HG03378 (cell line): Measurements from ENCODE around the gene RPS16.

Experiments used
- ATAC-seq: cut with Tn5 transposase; IDR thresholded peaks from one replicate; pipeline ENCODE4 v1.9.1; 2021; ENCODE audit warnings: mild to moderate bottlenecking, moderate library complexity; ENCODE audit not compliant: unreplicated experiment

RPS16 gene

GRCh38 chr19:39423258-39424086 is 12.3 kb downstream of the RPS16 start:
- ATAC-seq, result no peak

GRCh38 chr19:39422020-39422419 is 13.7 kb downstream of the RPS16 start:
- ATAC-seq, result no peak

DNA sequence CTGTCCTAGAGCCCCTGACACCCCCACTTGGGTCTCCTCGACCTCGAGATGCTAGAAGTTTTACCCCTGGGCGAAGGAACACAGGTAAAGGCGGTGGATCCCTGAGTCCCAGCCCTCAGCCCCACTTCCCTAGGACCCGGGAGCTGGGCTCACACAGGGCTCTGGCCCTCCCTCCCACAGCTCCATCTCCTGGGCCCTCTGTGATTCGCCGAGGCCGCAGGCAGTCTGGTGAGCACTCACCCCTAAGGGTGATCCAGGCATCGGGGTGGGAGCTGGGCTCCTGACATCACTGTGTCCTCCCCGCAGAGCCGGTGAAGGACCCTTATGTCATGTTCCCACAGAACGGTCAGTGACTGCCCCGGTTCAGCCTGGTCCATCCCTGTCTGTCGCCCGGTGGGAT is 15.0 kb downstream of the RPS16 start:
- no peak for ATAC-seq

DNA sequence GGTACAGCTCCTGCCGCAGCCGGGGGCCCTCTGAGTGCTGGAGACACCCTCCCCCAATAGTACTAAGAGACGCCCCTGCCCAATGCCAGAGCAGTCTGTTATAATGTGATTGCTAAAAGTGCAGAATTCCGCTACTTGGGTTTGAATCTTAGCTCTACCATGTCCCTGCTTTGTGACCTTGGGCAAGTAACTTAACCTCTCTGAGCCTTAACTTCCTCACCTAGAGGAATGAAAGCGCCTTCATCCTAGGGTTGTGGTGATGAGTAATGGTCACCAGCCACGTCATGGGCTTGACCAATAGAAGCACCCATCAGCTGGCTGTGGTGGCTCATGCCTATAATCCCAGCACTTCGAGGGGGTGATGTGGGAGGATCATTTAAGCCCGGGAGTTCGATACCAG is 16.7 kb downstream of the RPS16 start:
- ATAC-seq, result no peak

- no peak for ATAC-seq
These were observed 18.1 kb downstream of the RPS16 start for GRCh38 chr19:39417463-39418181.

GRCh38 chr19:39416152-39417120 is 19.3 kb downstream of the RPS16 start:
- ATAC-seq, result no peak

GRCh38 chr19:39415111-39416046 is 20.4 kb downstream of the RPS16 start:
- no peak for ATAC-seq

- ATAC-seq, result no peak
These were observed 21.7 kb downstream of the RPS16 start for GRCh38 chr19:39413911-39414608.

- ATAC-seq, result no peak
These were observed 22.4 kb downstream of the RPS16 start for GRCh38 chr19:39413272-39413910.

DNA sequence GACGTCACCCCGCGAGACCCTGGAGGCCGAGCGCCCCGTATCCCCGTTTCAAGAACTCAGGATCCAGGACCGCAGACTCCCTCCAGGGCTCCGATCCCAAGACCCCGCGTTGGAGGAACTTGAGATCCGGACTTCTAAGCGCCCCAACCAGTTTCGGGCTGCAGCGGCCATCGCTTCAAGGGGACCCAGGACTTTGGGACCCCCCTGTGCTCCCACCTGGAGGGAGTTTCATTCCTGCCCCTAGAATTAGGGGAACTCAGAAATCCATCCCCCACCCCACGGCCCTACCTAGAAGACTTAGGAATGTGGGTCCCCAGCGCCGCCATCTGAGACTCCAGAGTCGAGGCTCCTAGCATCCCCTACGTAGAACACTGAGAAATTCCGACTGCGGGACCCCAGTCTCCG is 22.9 kb downstream of the RPS16 start:
- no peak for ATAC-seq

- peak; percentile 63 for ATAC-seq
These were observed 23.5 kb downstream of the RPS16 start, which contains the start of gene PLEKHG2 for GRCh38 chr19:39412100-39412866. TSS of gene PLEKHG2 (plus strand) at chr19:39412669. CDS start at chr19:39414087, 1,418 bp downstream.

- peak; percentile 37 for ATAC-seq
These were observed 24.0 kb downstream of the RPS16 start for GRCh38 chr19:39411832-39412099.

DNA sequence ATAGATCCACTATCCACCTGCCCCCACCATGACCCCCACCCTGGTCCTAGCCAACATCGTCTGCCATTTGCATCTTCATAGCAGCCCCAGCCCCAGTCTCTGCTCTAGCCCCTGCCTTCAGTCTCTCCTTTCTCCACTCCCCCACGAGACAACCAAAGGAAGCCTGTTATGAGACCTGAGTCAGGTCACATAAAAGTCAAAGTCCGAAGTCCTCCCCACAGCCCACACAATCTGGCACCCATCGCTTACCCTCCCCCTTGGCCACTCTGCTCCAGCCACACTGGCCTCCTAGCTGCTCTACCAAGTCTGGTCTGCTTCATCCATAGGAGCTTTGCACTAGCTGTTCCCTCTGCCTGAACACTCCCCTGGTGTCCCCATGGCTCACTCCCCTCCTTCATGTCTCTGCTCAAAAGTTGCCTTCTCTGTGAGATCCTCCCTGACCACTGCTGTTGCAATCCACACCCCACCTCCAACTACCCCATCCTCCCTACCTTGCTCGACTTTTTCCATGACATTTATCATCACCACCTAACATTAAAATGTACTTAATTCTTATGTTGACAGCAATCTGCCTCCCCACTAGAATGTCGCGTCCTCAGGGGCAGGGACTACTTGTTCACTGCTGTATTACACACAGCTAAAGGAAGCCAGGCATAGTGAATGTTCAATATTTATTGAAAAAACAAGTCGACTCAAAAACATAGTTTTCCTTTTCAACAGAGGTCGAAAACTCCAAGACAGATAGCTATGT is 24.5 kb downstream of the RPS16 start:
- no peak for ATAC-seq

GRCh38 chr19:39410831-39411080 is 25.0 kb downstream of the RPS16 start:
- no peak for ATAC-seq

DNA sequence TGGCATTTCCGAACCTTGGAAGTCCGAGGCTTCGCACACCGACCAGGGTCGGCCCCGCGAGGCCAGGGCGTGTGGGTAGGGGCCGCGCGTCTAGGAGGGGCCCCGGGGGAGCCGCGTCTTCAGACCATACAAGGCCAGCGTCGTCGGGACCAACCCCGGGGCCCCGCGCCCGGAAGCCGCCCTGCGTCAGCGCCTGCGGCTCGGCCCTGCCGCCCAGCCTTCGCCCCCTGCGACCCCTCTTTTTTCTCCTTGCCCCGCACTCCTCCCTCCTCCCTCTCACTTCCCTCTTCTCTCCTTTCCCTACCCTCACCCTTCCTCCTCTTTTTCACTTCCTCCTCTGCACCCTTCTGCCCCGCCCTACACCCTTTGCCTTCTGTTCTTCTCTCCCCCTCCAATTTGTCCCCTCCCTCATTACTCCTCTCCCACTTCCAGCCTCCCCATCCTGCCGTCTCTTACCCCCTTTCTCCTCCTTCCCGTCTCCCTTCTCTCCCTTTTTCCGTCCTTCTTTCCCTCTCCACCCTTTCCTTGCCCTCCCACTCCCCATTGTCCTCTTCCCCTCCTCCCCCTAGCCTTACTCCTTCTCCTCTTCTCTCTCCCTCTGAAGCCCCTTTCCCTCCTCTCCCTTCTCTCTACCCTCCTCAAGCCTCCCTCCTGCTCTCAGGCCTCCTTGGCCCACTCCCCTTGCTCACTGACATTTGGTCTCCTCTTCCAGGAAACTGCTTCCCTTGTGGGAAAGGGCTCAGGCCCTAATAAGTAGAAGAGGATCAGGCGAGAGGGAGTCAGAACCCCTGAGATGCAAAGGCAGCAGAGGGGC is 25.5 kb downstream of the RPS16 start:
- no peak for ATAC-seq

DNA sequence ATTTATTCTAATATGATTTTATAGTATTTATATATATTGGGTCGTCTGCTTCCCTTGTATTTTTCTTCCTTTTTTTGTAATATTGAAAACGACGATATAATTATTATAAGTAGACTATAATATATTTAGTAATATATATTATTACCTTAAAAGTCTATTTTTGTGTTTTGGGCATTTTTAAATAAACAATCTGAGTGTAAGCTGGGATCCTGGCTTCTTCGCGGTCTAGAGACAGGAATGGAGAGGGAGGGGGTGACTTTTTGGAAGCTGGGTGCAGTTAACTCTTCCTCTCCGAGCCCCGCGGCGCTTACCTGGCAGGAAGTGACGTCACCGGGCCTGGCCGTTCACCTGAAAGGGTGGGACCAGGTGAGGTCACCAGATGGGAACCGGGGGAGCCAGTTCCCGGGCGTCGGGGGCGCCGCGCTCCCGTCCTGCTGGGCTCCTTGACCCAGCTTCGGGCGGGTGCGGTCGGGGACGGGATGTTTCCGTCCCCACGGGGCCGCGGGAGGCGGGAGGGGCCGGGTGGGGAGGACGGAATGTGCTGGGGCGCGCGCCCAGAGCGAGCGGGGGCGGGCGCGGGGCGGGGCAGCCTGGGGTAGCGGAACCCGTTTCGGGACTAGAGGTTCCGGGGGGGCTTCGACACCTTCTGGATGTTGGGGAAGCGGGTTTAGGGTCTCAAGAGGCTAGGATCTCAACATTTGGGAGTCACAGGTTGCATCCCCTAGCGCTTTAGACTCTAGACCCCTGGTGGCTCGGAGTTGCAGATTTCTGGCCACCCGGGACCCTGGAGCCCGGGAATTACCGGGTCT is 26.3 kb downstream of the RPS16 start:
- ATAC-seq, result no peak
